Stimulated activated naive CD8-positive, alpha-beta T cell treated with anti-CD3 and anti-CD28 coated beads, Interleukin-15, Interleukin-2, amounts not matched to agents 100 ng/mL and 50 ng/mL, for 24 hours (primary cell): ENCODE data around the gene SUSD4.
A peak's percentile ranks its signal among the peaks of the same experiment; 100 is the strongest.

Experiments used
- H3K27ac Mint-ChIP-seq: one replicate; pipeline ENCODE4 v1.8.0; 2021; ENCODE audit warnings: mild to moderate bottlenecking, mixed read lengths
- H3K27me3 Mint-ChIP-seq: one replicate; pipeline ENCODE4 v1.8.0; 2021; ENCODE audit warnings: mixed read lengths
- H3K36me3 Mint-ChIP-seq: one replicate; pipeline ENCODE4 v1.8.0; 2021; ENCODE audit warnings: low read depth, mixed read lengths
- H3K4me1 Mint-ChIP-seq: one replicate; pipeline ENCODE4 v1.8.0; 2021; ENCODE audit warnings: low read depth, mixed read lengths
- H3K4me3 Mint-ChIP-seq: one replicate; pipeline ENCODE4 v1.8.0; 2021; ENCODE audit warnings: mild to moderate bottlenecking, mixed read lengths
- H3K9me3 Mint-ChIP-seq: one replicate; pipeline ENCODE4 v1.8.0; 2021; ENCODE audit warnings: mixed read lengths

SUSD4 gene

GRCh38 chr1:223390618-223391017 lies 26.6 kb upstream of the SUSD4 start:
- H3K36me3 Mint-ChIP-seq = no peaks in the 10 kb centered on the region
- H3K9me3 Mint-ChIP-seq = peaks cover 3% of the 10 kb centered on the region
- H3K27me3 Mint-ChIP-seq = peaks cover 31% of the 10 kb centered on the region
- H3K27ac Mint-ChIP-seq = no peak overlapping the region
- H3K4me3 Mint-ChIP-seq = no peak overlapping the region
- no peaks in the 10 kb centered on the region for H3K4me1 Mint-ChIP-seq

- Mint-ChIP-seq H3K4me1 (no peaks in the 10 kb centered on the region), H3K27ac (no peak overlapping the region)
These were observed 22.0 kb upstream of the SUSD4 start for GRCh38 chr1:223386013-223386412.

GRCh38 chr1:223378754-223379153 lies 14.8 kb upstream of the SUSD4 start:
- Mint-ChIP-seq H3K27me3 (peaks cover 4% of the 10 kb centered on the region), H3K27ac (no peak overlapping the region)

More at GRCh38 chr1:223386013-223386412, 22.0 kb upstream of the SUSD4 start:
- no peaks in the 10 kb centered on the region for H3K9me3 Mint-ChIP-seq
- no peaks in the 10 kb centered on the region for H3K36me3 Mint-ChIP-seq
- no peak overlapping the region for H3K4me3 Mint-ChIP-seq
- peaks cover under 1% of the 10 kb centered on the region for H3K27me3 Mint-ChIP-seq

GRCh38 chr1:223374064-223374610 lies 10.2 kb upstream of the SUSD4 start:
- Mint-ChIP-seq H3K4me3 (no peak overlapping the region), H3K27ac (no peak overlapping the region), H3K27me3 (peaks cover 6% of the 10 kb centered on the region), H3K9me3 (no peaks in the 10 kb centered on the region), H3K4me1 (no peaks in the 10 kb centered on the region), H3K36me3 (no peaks in the 10 kb centered on the region)

More at GRCh38 chr1:223378754-223379153, 14.8 kb upstream of the SUSD4 start:
- Mint-ChIP-seq H3K36me3 (no peaks in the 10 kb centered on the region), H3K9me3 (no peaks in the 10 kb centered on the region), H3K4me3 (no peak overlapping the region), H3K4me1 (no peaks in the 10 kb centered on the region)

- H3K36me3 Mint-ChIP-seq = no peaks in the 10 kb centered on the region
These were observed 858 bp upstream of the SUSD4 start for GRCh38 chr1:223364685-223365382.

GRCh38 chr1:223363057-223363855 lies 720 bp downstream of the SUSD4 start:
- no peaks in the 10 kb centered on the region for H3K9me3 Mint-ChIP-seq
- no peaks in the 10 kb centered on the region for H3K36me3 Mint-ChIP-seq
- peaks cover 18% of the 10 kb centered on the region for H3K4me1 Mint-ChIP-seq
- no peak overlapping the region for H3K27ac Mint-ChIP-seq
- H3K27me3 Mint-ChIP-seq = peaks cover 33% of the 10 kb centered on the region
- peak overlapping the region; percentile 77 for H3K4me3 Mint-ChIP-seq

More at GRCh38 chr1:223364685-223365382, 858 bp upstream of the SUSD4 start:
- Mint-ChIP-seq H3K4me1 (peaks cover 18% of the 10 kb centered on the region), H3K9me3 (no peaks in the 10 kb centered on the region), H3K27ac (no peak overlapping the region), H3K27me3 (peaks cover 33% of the 10 kb centered on the region), H3K4me3 (peak overlapping the region; percentile 71)

- H3K27me3 Mint-ChIP-seq = peaks cover 19% of the 10 kb centered on the region
- H3K27ac Mint-ChIP-seq = no peak overlapping the region
These were observed 5.2 kb downstream of the SUSD4 start for GRCh38 chr1:223358826-223359225.

GRCh38 chr1:223355699-223356098 lies 8.3 kb downstream of the SUSD4 start:
- H3K9me3 Mint-ChIP-seq = no peaks in the 10 kb centered on the region
- H3K4me1 Mint-ChIP-seq = no peaks in the 10 kb centered on the region
- H3K27me3 Mint-ChIP-seq = peaks cover 5% of the 10 kb centered on the region
- no peaks in the 10 kb centered on the region for H3K36me3 Mint-ChIP-seq
- no peak overlapping the region for H3K27ac Mint-ChIP-seq
- no peak overlapping the region for H3K4me3 Mint-ChIP-seq

More at GRCh38 chr1:223358826-223359225, 5.2 kb downstream of the SUSD4 start:
- no peaks in the 10 kb centered on the region for H3K9me3 Mint-ChIP-seq
- H3K4me1 Mint-ChIP-seq = peaks cover 11% of the 10 kb centered on the region
- H3K36me3 Mint-ChIP-seq = no peaks in the 10 kb centered on the region
- H3K4me3 Mint-ChIP-seq = no peak overlapping the region

GRCh38 chr1:223353939-223354338 lies 10.0 kb downstream of the SUSD4 start:
- Mint-ChIP-seq H3K27ac (no peak overlapping the region), H3K4me3 (no peak overlapping the region), H3K9me3 (no peaks in the 10 kb centered on the region), H3K27me3 (no peaks in the 10 kb centered on the region), H3K4me1 (no peaks in the 10 kb centered on the region), H3K36me3 (no peaks in the 10 kb centered on the region)

GRCh38 chr1:223352944-223353343 lies 11.0 kb downstream of the SUSD4 start:
- Mint-ChIP-seq H3K27me3 (no peaks in the 10 kb centered on the region), H3K4me3 (no peak overlapping the region)

GRCh38 chr1:223350361-223350908 lies 13.5 kb downstream of the SUSD4 start:
- Mint-ChIP-seq H3K27me3 (no peaks in the 10 kb centered on the region), H3K27ac (no peak overlapping the region), H3K4me3 (no peak overlapping the region), H3K36me3 (no peaks in the 10 kb centered on the region), H3K4me1 (no peaks in the 10 kb centered on the region), H3K9me3 (no peaks in the 10 kb centered on the region)

More at GRCh38 chr1:223352944-223353343, 11.0 kb downstream of the SUSD4 start:
- H3K27ac Mint-ChIP-seq = no peak overlapping the region
- H3K4me1 Mint-ChIP-seq = no peaks in the 10 kb centered on the region
- no peaks in the 10 kb centered on the region for H3K36me3 Mint-ChIP-seq
- no peaks in the 10 kb centered on the region for H3K9me3 Mint-ChIP-seq

- Mint-ChIP-seq H3K4me1 (no peaks in the 10 kb centered on the region), H3K4me3 (no peak overlapping the region), H3K27ac (no peak overlapping the region), H3K36me3 (no peaks in the 10 kb centered on the region), H3K9me3 (no peaks in the 10 kb centered on the region), H3K27me3 (no peaks in the 10 kb centered on the region)
These were observed 14.7 kb downstream of the SUSD4 start for GRCh38 chr1:223349241-223349640.

- H3K4me1 Mint-ChIP-seq = no peaks in the 10 kb centered on the region
- no peaks in the 10 kb centered on the region for H3K9me3 Mint-ChIP-seq
- no peaks in the 10 kb centered on the region for H3K27me3 Mint-ChIP-seq
- no peak overlapping the region for H3K4me3 Mint-ChIP-seq
- H3K27ac Mint-ChIP-seq = no peak overlapping the region
- H3K36me3 Mint-ChIP-seq = no peaks in the 10 kb centered on the region
These were observed 15.5 kb downstream of the SUSD4 start for GRCh38 chr1:223348439-223348838.

GRCh38 chr1:223347583-223347982 lies 16.4 kb downstream of the SUSD4 start:
- H3K4me3 Mint-ChIP-seq = no peak overlapping the region
- no peaks in the 10 kb centered on the region for H3K36me3 Mint-ChIP-seq
- no peaks in the 10 kb centered on the region for H3K4me1 Mint-ChIP-seq
- no peak overlapping the region for H3K27ac Mint-ChIP-seq
- no peaks in the 10 kb centered on the region for H3K27me3 Mint-ChIP-seq
- H3K9me3 Mint-ChIP-seq = no peaks in the 10 kb centered on the region

GRCh38 chr1:223346311-223346710 lies 17.7 kb downstream of the SUSD4 start:
- Mint-ChIP-seq H3K36me3 (no peaks in the 10 kb centered on the region), H3K27ac (no peak overlapping the region), H3K27me3 (no peaks in the 10 kb centered on the region), H3K4me3 (no peak overlapping the region), H3K9me3 (no peaks in the 10 kb centered on the region), H3K4me1 (no peaks in the 10 kb centered on the region)
